RWPE1 (cell line): ENCODE measurements around the gene ADAP1.

Experiments used
- CTCF ChIA-PET: fragments of 350-600 bp; sonication (Branson Sonifier 250); formaldehyde crosslinking; extraction: SDS; loops from one replicate; lab custom pipeline; 2021; lab: Yijun Ruan, JAX
- POLR2A ChIA-PET: fragments of 400-600 bp; formaldehyde crosslinking; extraction: SDS; loops from one replicate; lab custom pipeline; 2020; ENCODE audit warnings: antibody characterized with exemption; ENCODE audit not compliant: low non-redundant PET; lab: Yijun Ruan, JAX
- DNase-seq: peaks from one replicate; pipeline ENCODE4 v3.0.0; 2012; ENCODE audit warnings: low spot score
- H3K27ac ChIP-seq: fragments of 450-650 bp; 2 replicates; pipeline ENCODE4 v1.5.1; 2017
- CTCF ChIP-seq: fragments of 450-650 bp; conservative IDR thresholded peaks from 2 replicates; pipeline ENCODE4 v1.5.1; 2017; ENCODE audit warnings: low read depth, mild to moderate bottlenecking

ADAP1 gene

GRCh38 chr7:987909-988308, 33.4 kb upstream of the ADAP1 start:
- no peak for TF ChIP-seq CTCF
- ChIA-PET POLR2A (no interaction called here), CTCF (interaction anchor here (0.6 kb wide), 1 partner anchor 26 kb away, joined by 4 read pairs; no protein-coding TSS in a partner anchor)
- DNase-seq = no peak
- H3K27ac ChIP-seq = no peak overlapping the region

GRCh38 chr7:986766-987751, 32.6 kb upstream of the ADAP1 start:
- TF ChIP-seq CTCF = no peak
- ChIA-PET CTCF (no interaction called here), POLR2A (no interaction called here)
- DNase-seq = no peak
- H3K27ac ChIP-seq = no peak overlapping the region

- TF ChIP-seq CTCF = no peak
- POLR2A ChIA-PET = no interaction called here
- CTCF ChIA-PET = interaction anchor here (0.6 to 1.5 kb wide), 3 partner anchors 8 to 190 kb away, joined by 3 to 5 read pairs (median 3); no protein-coding TSS in a partner anchor
- H3K27ac ChIP-seq = no peak overlapping the region
- DNase-seq = no peak
These were observed 31.6 kb upstream of the ADAP1 start for GRCh38 chr7:985915-986741.

- no peak overlapping the region for H3K27ac ChIP-seq
- POLR2A ChIA-PET = no interaction called here
- DNase-seq = no peak
- CTCF ChIA-PET = interaction anchor here (1.2 to 1.5 kb wide), 2 partner anchors 9 to 111 kb away, joined by 3 to 5 read pairs; no protein-coding TSS in a partner anchor
- no peak for TF ChIP-seq CTCF
These were observed 30.6 kb upstream of the ADAP1 start for GRCh38 chr7:985127-985416.

- POLR2A ChIA-PET = no interaction called here
- no peak for TF ChIP-seq CTCF
- CTCF ChIA-PET = interaction anchor here (1.5 kb wide), 1 partner anchor 9 kb away, joined by 5 read pairs; no protein-coding TSS in a partner anchor
- DNase-seq = no peak
- no peak overlapping the region for H3K27ac ChIP-seq
These were observed 30.1 kb upstream of the ADAP1 start for GRCh38 chr7:984361-985126.
